HG02678 (cell line): Measurements from ENCODE around the gene NR3C1.

Experiments
- ATAC-seq: cut with Tn5 transposase; IDR thresholded peaks from one replicate; pipeline ENCODE4 v1.9.1; 2021; ENCODE audit warnings: mild to moderate bottlenecking, moderate library complexity; ENCODE audit not compliant: unreplicated experiment

The NR3C1 gene

DNA sequence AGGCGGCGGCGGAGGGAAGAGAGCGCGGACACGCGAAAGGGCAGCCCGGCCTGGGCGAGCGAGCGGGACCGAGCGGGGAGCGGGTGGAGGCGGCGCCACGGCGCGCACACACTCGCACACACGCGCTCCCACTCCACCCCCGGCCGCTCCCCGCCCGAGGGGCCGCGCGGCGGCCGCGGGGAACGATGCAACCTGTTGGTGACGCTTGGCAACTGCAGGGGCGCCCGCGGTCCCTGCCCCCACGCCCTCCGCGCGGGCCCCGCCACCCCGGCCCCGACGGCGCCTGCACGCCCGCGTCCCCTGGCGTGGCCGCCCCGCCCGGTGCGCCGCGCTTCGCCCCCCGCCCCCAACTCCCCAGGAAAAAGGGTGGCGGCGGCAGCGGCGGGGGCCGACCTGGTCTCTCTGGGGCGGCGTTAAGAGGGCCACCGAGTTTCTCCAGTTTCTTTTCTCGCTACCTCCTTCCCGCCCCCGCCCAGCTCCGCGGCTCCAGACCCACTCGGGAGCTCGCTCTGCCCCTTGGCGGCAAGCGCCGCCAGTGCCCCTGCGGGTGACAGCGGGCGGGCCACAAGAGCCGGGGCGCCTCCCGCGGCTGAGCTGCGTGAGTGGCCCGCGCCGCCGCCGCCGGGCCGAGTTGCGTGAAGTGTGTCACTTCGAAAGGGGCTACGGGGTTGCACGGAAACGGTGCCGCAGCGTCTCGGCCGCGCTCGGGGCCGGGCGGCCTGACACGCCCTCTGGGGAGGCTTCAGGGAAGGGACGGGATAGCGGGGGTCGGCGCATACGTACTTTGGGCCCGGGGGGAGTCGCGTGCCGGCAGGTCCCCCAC is at the start of gene NR3C1:
Gene NR3C1, minus strand, starts transcription at position 94 of the 823 bp plus-strand sequence. CDS start 2,847 bp downstream, outside the sequence.
- ATAC-seq = peak; percentile 61

DNA sequence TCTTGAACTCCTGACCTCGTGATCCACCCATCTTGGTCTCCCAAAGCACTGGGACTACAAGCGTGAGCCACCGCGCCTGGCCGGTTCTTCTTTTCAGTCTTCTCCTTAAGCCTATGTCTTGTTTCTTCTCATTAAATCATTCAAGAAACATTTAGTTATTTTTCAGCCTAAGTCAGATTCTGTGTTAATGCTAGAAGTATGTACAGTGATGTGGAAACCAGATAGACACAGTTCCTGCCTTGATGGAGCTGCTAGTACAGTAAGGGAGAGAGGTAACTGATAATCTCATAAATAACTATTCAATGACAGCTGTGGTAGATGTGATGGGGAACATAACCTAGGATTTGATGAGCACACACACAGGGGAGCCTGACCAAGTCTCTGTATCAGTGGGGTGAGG is 46.3 kb upstream of the NR3C1 start:
- no peak for ATAC-seq

DNA sequence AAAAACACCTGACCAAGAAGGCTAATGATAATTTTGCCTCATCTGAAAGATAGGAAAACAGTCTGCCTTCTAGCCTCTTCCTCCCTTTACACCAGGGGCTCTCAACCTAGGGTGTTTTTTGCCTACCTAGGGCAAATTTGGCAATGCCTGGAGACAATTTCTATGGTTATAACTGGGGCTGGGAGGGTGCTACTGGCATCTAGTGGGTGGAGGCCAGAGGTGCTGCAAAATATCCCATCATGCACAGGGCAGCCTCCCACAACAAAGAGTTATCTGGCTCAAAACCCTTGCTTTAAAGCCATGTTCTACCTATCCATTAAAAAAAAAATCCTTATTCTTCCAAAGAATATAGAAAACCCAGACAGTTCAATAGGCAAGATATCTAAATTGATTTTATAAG is 45.0 kb upstream of the NR3C1 start:
- no peak for ATAC-seq

DNA sequence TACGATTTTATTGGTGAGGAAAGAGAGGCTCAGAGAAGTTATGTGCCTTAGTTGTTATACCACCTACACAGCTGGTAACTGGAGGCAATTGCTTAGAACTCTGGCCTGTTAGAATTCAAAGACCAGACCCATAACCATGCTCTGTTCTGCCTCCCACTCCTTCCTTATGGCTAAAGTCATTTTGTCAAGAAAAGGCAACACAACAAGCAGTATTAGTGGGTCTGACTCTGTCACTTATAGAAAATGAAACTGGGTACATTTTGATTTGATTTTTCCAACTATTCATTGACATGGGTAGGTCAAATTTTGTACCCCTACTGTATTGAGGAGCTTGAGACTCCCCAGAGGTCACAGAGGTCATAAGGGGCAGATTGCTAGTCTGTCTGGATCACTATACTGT is 44.5 kb upstream of the NR3C1 start:
- ATAC-seq = no peak

DNA sequence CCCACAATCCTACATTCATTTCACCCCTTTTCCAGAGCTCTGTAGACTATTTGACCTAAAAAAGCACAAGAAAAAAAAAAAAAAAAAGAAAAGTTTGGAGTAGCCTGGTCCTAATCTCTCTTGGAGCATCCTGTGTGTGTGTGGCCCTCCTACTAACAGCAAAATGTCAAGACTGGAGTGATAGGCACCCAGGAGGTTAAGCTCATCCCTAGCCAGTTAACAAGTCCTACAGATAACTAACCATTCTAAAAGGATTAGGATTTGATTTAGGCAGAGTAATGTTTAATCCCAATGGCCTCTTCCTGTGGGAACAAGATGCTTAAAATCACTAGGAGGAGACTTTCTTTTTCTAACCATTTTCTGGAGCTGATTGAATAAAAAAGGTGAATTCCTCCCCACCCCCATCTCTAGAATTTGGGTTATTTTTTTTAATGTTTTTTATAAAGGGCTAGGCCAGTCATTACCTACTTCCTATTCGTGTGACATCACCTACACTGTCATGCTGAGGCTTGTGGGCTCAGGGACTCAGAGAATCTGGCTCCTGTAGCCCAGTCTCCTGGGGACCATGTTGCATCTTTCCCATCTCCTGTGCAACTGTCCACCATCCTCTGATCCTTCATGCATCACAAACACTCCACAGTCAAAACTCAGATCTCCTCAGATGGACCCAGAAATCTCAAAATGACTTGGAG is 43.2 kb upstream of the NR3C1 start:
- no peak for ATAC-seq

DNA sequence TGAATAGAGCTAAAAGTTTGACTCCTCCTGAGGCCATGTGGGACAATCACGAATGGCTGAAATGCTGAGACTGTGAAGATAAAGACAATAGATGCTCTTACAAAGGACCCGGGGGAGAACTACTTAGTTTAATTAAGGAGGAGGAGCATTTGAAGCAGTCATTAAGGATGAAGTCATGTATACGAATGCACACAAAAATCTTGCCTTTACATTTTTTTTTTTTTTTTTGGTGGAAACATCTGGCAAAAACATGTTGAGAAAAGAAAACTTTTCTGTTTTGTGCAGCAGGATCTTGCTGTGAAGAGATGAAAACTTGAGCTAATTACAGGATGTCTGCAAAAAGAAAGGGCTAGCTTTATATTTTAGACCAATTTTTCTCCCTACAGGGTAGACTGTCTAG is 42.3 kb upstream of the NR3C1 start:
- no peak for ATAC-seq

DNA sequence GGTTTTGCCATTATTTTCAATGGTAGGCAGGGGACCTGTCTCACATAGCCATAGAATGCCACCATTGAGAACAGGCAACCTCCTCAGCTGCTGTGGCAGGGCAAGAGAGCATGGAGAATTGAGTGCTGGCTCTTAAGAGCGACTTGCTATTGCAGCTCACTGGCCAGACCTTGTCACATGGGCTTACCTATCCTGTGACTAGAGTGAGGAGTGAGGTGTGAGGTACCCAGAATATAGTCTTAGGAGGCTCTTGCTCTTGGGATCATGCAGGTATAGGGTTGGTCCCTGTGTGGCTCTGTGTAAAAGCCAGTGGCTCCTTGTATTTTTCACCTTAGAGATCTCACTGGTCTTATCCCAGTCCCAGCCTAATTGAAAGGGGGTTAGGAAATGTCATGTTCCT is 39.8 kb upstream of the NR3C1 start:
- no peak for ATAC-seq

DNA sequence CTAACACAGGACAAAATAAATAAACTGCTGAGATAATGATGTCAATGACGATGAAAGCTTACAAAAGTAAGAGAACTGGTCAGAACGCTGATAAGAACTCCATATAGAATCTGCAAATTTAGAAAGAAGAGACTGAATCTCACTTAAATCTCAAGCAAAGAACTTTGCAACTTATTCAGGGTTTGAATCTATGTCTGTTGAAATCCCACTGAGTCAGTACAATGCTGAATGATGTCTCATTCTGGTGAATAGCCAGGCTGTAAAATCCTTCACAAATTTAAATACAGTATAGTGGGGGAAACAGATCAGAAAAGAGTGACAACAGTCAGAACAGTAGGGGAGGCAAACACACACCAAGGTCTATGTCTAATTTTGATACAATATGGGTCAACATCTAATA is 38.9 kb upstream of the NR3C1 start:
- no peak for ATAC-seq

DNA sequence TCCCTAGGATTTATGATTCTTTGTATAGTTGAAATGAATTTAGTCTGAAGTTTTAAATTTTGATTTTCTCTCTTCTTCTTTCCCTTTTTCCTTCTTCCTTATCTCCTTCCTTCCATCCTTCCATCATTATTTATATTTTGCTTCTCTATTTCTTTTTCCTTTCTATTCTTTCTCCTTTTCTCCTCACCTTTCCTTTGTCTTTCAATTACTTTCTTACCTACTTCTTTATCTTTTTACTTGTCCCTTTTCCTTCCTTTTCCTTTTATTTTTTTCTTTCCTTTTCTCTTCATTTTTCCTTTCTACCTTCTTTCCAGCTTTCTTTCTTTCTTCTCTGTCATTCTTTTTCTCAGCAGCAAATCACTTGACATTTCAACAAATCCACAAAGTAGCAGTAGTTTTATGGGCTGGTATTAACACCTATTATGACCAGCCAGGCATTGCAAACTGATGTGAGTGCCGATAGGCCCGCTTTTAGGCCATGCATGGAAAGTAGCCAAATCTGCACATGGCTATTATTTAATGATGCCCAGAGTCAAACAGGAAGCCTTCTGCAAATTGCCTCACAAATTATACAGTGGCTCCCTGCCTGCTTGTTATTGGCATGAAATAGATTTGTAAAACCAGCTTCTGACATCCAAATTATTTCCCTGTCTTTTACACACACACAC is 37.1 kb upstream of the NR3C1 start:
- ATAC-seq = no peak

DNA sequence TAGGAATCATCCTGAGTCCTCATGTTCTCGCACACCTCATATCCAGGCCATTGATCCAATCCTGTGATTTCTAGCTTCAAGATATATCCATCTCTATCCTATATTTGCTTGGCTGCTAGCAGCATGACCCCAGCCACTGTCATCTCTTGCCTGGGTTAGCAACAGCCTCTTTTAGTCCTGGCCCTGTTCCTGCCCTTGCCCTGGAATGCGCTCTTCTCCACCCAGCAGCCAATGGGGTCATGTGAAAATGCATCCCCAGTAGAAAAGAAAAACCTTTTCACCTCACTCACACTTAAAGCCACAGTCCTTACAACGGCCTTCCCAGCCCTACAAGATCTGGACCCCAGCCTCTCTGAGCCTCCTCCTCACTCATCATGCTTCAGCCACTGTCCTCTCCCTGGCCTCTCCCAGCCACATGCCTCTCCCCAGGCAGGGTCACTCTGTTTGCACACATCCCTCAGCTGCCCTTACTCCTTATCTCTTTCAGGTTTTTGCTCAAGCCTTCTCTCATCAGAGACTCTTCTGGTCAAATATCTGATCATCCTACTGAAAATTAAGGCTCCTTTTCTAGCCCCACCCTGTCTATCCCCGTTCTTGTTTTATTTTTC is 34.3 kb upstream of the NR3C1 start:
- no peak for ATAC-seq

DNA sequence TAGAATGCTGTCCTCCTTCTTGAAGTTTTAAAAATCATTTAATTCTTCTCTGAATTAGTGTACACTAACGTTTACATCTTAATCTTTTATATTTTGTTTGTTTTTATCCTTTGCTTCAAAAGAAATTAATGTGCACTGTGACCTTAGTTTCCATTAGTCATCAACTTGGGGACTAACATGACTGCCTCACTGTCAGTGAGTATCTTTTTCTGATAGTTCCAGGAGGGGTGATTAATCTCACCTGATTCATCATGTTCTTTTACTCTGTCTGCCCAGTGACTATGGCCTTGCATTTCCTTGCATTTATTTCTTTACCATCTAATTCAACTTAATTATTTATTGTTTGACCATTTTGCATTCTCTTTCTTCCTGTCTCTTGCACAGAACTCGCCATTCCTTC is 33.4 kb upstream of the NR3C1 start:
- ATAC-seq = no peak

DNA sequence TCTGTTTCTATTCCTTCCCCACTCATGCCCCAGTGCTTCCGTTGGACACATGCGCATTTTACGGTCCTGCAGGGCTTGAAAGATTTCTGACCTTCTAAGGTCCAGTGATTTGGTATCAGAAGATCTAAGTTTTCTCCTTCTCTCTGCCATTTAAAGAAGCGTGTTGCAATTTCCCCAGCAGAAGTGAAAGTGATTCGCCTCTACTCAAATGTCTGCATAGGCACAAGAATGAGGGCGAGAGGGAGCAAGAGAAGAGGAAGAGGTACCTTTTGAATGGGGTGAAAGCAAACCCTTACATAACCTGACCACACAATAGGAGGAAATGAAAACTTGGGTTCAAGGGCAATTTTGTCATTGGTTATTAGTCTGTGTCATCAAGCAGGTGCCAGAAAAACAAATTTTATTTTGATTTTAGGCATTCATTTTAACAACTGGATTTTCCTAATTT is 31.7 kb upstream of the NR3C1 start:
- peak; percentile 89 for ATAC-seq

DNA sequence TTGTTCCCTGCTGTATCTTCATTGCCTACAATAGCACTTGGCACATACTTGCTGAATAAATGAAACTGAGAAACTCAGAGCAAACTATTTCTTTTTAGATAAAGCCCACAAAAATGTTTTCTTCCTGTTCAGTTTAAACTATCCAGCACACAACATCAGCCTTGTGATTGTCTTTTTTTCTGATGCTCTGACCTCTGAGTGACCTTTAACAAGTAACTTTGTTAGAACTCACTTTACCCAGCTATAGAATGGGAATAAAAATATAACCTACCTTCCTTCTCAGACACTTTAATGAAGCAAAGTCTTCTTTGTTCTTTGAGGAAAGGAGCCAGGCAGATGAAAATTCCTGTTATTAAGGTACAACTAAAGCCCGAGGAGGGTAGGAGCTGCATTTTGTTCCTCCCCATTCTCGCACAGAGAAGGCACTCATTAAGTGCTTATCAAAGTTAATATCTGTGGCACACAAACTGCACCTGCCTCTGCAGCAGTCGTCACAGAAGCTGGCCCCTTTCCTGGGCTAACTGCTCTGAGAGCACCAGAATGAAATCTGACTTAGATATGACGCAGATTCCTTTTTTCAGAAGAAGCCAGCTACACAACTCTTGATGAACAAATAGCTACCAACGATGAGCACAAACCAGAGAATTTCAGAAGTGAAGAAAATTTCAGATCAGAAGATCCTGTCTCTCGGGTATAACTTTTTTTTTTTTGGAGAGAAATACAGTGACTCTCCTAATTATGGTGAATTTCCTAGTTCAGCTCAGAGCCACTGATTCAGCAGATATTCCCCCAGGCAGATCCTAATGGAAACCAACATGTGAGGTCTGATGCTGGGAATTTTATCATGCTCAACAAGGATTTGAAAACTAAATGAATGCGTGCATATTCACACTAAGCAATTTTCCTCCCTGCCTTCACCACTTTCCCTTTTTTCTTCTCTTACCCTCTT is 31.0 kb upstream of the NR3C1 start:
- ATAC-seq = peak; percentile 22

DNA sequence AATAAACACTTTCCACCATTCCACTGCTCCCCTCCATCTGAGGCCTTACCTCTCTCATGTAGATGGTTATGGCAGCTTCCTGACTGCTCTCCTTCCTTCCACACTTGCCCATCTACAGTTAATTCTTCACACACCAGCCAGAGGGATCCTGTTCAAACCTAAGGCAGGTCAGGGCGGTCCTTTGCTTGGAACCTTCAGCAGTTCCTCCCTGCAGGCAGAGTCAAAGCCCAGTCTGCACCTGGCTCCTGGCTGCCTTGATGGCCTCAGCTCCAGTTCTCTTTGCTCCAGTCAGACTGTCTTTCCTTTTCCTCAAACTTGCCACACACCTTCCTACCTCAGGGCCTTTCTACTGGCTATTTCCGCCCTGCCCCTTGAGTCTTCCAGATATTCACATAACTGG is 30.2 kb upstream of the NR3C1 start:
- no peak for ATAC-seq

DNA sequence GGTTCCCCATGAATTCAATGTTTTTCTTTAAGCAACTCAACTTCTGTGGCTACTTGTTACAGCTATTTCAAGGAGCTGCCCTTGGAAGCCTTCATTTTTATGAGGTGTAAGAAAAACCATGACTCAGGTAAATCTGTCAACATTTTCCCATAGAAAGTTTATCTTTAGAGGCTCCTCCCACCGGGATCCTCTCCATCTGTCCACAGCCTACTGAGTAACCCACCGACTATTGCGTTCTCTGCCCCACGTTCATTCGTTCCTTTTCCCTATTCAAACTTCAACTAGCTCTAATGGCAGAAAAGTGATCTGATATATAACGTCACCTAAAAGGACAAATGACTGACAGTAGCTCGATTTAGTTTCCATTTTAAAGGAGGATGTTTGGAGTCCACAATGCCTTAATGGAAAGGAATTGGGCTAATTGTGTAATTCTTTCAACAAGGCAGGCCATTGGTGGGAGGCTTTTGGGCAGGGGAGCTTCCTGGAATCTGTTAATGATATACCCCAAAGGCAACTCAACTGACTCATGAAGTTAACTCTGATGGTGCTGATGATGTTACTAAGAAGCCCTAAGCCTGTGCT is 29.3 kb upstream of the NR3C1 start:
- no peak for ATAC-seq

DNA sequence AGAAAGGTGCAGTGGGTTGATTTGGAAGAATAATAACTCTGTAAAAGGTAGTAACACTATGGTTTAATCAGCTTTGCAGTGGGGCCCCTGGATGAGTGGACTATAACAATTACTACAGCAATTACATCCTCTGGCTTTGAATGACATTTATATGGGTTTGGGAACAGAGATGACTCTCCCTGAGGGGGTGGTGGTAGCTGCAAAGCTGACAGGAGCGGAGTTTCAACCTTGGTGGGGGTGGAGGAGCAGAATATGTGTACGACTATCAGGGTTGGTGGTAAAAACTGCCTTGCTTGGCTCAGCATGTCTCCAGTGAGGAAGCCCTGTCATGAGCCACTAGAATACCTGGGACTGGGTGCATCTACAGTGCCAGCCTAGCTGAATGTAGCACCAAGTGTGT is 28.3 kb upstream of the NR3C1 start:
- no peak for ATAC-seq

DNA sequence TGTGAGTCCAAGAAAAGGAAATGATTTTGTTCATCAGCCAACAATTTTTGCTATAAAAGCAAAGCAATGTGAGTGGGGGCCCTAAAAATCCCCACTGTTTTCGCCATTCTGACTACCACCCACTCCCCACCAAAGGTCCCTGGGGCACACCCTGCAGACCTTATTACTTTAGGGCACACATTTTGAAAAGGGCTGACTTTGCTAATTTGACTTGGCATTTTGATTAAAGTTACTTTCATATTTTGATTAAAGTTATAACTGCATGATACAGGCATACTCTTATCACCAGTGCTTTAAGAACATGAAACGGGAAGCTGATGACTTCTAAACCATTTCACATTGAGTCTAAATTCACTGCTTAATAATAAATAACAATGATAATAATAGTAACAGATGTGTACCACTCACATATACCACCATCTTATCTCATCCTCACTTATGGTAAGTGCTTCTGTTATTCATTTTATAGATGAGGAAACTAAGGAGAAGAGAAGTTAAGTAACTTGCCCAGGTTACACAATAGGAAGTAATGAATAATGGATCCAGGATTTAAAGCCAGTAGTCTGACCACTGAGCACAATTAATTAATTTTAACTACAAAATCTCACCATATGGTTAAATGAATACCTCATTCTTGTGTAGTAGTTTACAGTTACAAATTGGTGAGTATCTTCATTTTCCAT is 25.4 kb upstream of the NR3C1 start:
- no peak for ATAC-seq

DNA sequence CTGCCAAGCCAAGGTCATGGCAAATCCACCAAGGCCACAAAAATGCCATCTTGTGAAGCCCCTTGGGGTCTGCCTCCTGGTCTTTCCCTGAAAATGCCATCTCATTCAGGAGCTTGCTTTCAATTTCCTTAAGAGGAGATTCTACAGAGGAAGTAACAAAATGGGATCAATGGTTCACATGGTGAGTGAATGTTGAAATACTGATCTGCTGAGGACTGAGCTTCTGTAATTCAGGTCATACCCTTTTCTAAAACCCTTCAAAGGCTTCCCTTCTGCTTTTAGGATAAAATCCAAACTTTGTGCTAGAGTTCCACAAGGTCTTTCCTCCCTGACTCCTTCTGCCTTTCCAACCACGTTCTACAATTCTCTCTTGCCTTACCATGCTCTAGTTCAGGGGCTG is 24.7 kb upstream of the NR3C1 start:
- ATAC-seq = no peak

DNA sequence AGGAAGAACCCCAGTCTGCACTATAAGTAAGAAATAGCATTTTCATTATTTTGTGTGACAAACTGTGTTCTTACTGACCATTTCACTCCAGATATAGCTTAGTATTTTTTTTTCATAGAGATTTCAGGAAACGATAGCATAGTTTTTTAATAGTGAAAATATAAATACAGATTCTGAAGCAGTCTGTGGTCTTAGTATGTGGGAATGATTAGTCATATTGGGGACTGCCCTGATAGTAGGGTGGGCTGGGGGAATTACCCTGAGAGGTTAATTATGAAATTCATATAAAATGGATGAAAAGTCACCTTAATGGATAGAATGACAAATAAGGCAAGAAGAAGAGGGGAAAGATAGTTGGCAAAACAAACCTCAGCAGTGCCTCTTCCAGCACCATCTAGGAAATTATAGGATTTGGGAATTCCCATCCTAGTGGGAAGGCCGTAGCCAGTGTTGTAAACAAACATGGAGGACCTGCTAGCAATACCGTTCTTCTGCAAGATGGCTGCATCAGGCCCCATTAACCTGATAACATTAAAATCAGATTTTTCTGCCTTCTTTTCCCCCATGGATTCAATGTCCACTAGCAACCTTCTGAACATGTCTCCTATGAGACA is 23.7 kb upstream of the NR3C1 start:
- ATAC-seq = peak; percentile 66
